KMS-11 (cell line): Measurements from ENCODE around the gene CLDN6.
"Not testable (repeated sequence)": the region's sequence is repeated elsewhere in the genome, so short reads cannot be mapped to it uniquely, and the experiment has no call there.

Experiments
- H2AFZ ChIP-seq: fragments of 200-600 bp; sonication (generic); 2 replicates; pipeline ENCODE4 v1.6.1; 2016; ENCODE audit warnings: antibody characterized with exemption, mixed run types, low read depth
- H3K27ac ChIP-seq: fragments of 200-600 bp; sonication (generic); 2 replicates; pipeline ENCODE4 v1.6.1; 2016; ENCODE audit warnings: mild to moderate bottlenecking, mixed run types
- H3K27me3 ChIP-seq: fragments of 200-600 bp; sonication (generic); 2 replicates; pipeline ENCODE4 v1.6.1; 2017; ENCODE audit warnings: mild to moderate bottlenecking, low read depth, mixed run types, moderate library complexity; ENCODE audit not compliant: insufficient read depth
- H3K36me3 ChIP-seq: fragments of 200-600 bp; sonication (generic); 2 replicates; pipeline ENCODE4 v1.6.1; 2017; ENCODE audit warnings: mild to moderate bottlenecking, mixed run types; ENCODE audit not compliant: insufficient read depth
- H3K4me1 ChIP-seq: fragments of 200-600 bp; sonication (generic); 2 replicates; pipeline ENCODE4 v1.6.1; 2016; ENCODE audit warnings: mild to moderate bottlenecking, low read depth, mixed run types; ENCODE audit not compliant: poor library complexity, severe bottlenecking
- H3K4me2 ChIP-seq: fragments of 200-600 bp; sonication (generic); 2 replicates; pipeline ENCODE4 v1.7.0; 2016; ENCODE audit warnings: mild to moderate bottlenecking, mixed run types
- H3K4me3 ChIP-seq: fragments of 200-600 bp; sonication (generic); IDR thresholded peaks from 2 replicates; pipeline ENCODE4 v1.6.1; 2017; ENCODE audit warnings: low read depth, low read length, mixed read lengths; ENCODE audit not compliant: insufficient read depth
- H3K79me2 ChIP-seq: fragments of 200-600 bp; sonication (generic); 2 replicates; pipeline ENCODE4 v1.6.1; 2016; ENCODE audit warnings: low read depth, mixed run types; ENCODE audit not compliant: insufficient read depth
- H3K9ac ChIP-seq: fragments of 200-600 bp; sonication (generic); 2 replicates; pipeline ENCODE4 v1.6.1; 2016; ENCODE audit warnings: mild to moderate bottlenecking, mixed run types
- H4K20me1 ChIP-seq: fragments of 200-600 bp; sonication (generic); 2 replicates; pipeline ENCODE4 v1.6.1; 2016; ENCODE audit warnings: mild to moderate bottlenecking, mixed run types; ENCODE audit not compliant: insufficient read depth
- CTCF ChIP-seq: fragments of 200-600 bp; sonication (generic); conservative IDR thresholded peaks from 2 replicates; pipeline ENCODE4 v1.6.1; 2017; ENCODE audit warnings: low read depth, mild to moderate bottlenecking, antibody characterized with exemption, low read length, moderate library complexity, mixed read lengths

CLDN6 gene

GRCh38 chr16:3056336-3057180, 38.6 kb upstream of the CLDN6 start:
- H3K79me2 ChIP-seq, result no peaks in the 10 kb centered on the region
- TF ChIP-seq CTCF, result no peak
- H3K27me3 ChIP-seq, result peaks cover 3% of the 10 kb centered on the region; the same call in 1 of the 2 replicates
- no peak overlapping the region for H3K9ac ChIP-seq
- no peaks in the 10 kb centered on the region for H4K20me1 ChIP-seq
- H3K27ac ChIP-seq, result no peak overlapping the region
- no peaks in the 10 kb centered on the region for H3K36me3 ChIP-seq
- H2AFZ ChIP-seq, result no peak overlapping the region
- H3K4me1 ChIP-seq, result peaks cover 6% of the 10 kb centered on the region
- H3K4me2 ChIP-seq, result no peak overlapping the region
- no peak overlapping the region for H3K4me3 ChIP-seq

- H3K4me1 ChIP-seq, H3K27ac ChIP-seq, H4K20me1 ChIP-seq, H2AFZ ChIP-seq, H3K4me3 ChIP-seq, H3K27me3 ChIP-seq, H3K4me2 ChIP-seq, H3K79me2 ChIP-seq, H3K36me3 ChIP-seq, H3K9ac ChIP-seq: not testable (repeated sequence)
Measured at GRCh38 chr16:3055734-3056115, 37.7 kb upstream of the CLDN6 start.

GRCh38 chr16:3054965-3055733, 37.2 kb upstream of the CLDN6 start:
- H3K27me3 ChIP-seq, result peaks cover 5% of the 10 kb centered on the region; the same call in 1 of the 2 replicates
- no peaks in the 10 kb centered on the region for H3K36me3 ChIP-seq
- no peaks in the 10 kb centered on the region for H3K79me2 ChIP-seq
- H3K4me1 ChIP-seq, result peaks cover 6% of the 10 kb centered on the region
- H3K4me2 ChIP-seq, result no peak overlapping the region
- H3K27ac ChIP-seq, result no peak overlapping the region
- H3K4me3 ChIP-seq, result no peak overlapping the region
- H3K9ac ChIP-seq, result no peak overlapping the region
- TF ChIP-seq CTCF, result no peak
- H4K20me1 ChIP-seq, result no peaks in the 10 kb centered on the region
- no peak overlapping the region for H2AFZ ChIP-seq

GRCh38 chr16:3053330-3053710, 35.3 kb upstream of the CLDN6 start:
- not testable (repeated sequence) for H3K36me3 ChIP-seq, H3K27ac ChIP-seq, H3K4me2 ChIP-seq, H2AFZ ChIP-seq, H3K79me2 ChIP-seq, H3K4me1 ChIP-seq, H4K20me1 ChIP-seq, H3K27me3 ChIP-seq, H3K9ac ChIP-seq, H3K4me3 ChIP-seq

- H3K27ac ChIP-seq, H4K20me1 ChIP-seq, H3K4me1 ChIP-seq, H3K36me3 ChIP-seq, H2AFZ ChIP-seq, H3K79me2 ChIP-seq, H3K9ac ChIP-seq, H3K4me3 ChIP-seq, H3K4me2 ChIP-seq: not testable (repeated sequence)
- peaks cover 12% of the 10 kb centered on the region; the same call in 1 of the 2 replicates for H3K27me3 ChIP-seq
Measured at GRCh38 chr16:3052571-3053329, 34.8 kb upstream of the CLDN6 start.
